Esophagus (tissue), 2 donors: ENCODE measurements around the gene TCAP. TPM values are rescaled to one million over a fixed set of nuclear protein-coding genes. Genes with fewer than 3 reads are reported as not detected.

Experiments
- H3K27ac ChIP-seq, 2 donors: one replicate each; pipeline ENCODE4 v1.5.1; 2013; ENCODE audit warnings: low read depth in 2 of 2, mild to moderate bottlenecking in 2 of 2, inconsistent platforms in 1 of 2, low read length in 1 of 2, moderate library complexity in 1 of 2
- H3K27me3 ChIP-seq, 2 donors: one replicate each; pipeline ENCODE4 v1.6.1; 2013; ENCODE audit warnings: low read length in 2 of 2, control low read depth in 1 of 2, mild to moderate bottlenecking in 1 of 2; ENCODE audit not compliant: insufficient read depth in 2 of 2, control insufficient read depth in 1 of 2
- H3K36me3 ChIP-seq, 2 donors: one replicate each; pipeline ENCODE4 v1.6.1; 2013; ENCODE audit warnings: low read length in 1 of 2; ENCODE audit not compliant: control insufficient read depth in 2 of 2, insufficient read depth in 2 of 2
- H3K4me1 ChIP-seq, 2 donors: one replicate each; pipeline ENCODE4 v1.6.1; 2013; ENCODE audit warnings: low read length in 1 of 2; ENCODE audit not compliant: control insufficient read depth in 2 of 2, insufficient read depth in 2 of 2
- H3K4me3 ChIP-seq, 2 donors: one replicate each; pipeline ENCODE4 v1.5.1; 2013; ENCODE audit warnings: low read length in 2 of 2, mild to moderate bottlenecking in 2 of 2, low read depth in 1 of 2, moderate library complexity in 1 of 2
- H3K9me3 ChIP-seq, 2 donors: one replicate each; pipeline ENCODE4 v1.6.1; 2013; ENCODE audit warnings: mild to moderate bottlenecking in 2 of 2, low read depth in 1 of 2, low read length in 1 of 2, moderate library complexity in 1 of 2; ENCODE audit not compliant: control insufficient read depth in 2 of 2, insufficient read depth in 1 of 2
- WGBS, 2 donors: extraction: QIAGEN DNeasy Blood & Tissue Kit; methylation state at CpG; one replicate each; pipeline ENCODE4 v1.1.7; 2013; 5-methylcytosine and 5-hydroxymethylcytosine counted together
- polyA plus RNA-seq, 2 donors: library from polyadenylated mRNA; stranded (reverse); fragments of 200-250 nt; gene quantifications; one replicate each; pipeline ENCODE4 v1.2.3, GENCODE V29; 2013
- donor health status: healthy with polysubstance abuse.
- donor health status: Bipolar disorder and iron deficiency.

Gene TCAP
- polyA plus RNA-seq = under 1 TPM; 0.78 to 0.88 TPM

GRCh38 chr17:39664581-39665561, at the start of gene TCAP:
Gene TCAP (plus strand): TSS chr17:39665349. CDS start chr17:39665360, 11 bp downstream.
- peaks cover 11 to 37% of the 10 kb centered on the region in 2 donors for H3K4me1 ChIP-seq
- H3K27me3 ChIP-seq = no peaks in the 10 kb centered on the region
- H3K27ac ChIP-seq = no peak within 1 kb of the TSS

GRCh38 chr17:39615434-39615833, 49.7 kb upstream of the TCAP start:
- H3K27me3 ChIP-seq = no peaks in the 10 kb centered on the region
- peaks cover 0 to 2% of the 10 kb centered on the region in 2 donors for H3K9me3 ChIP-seq
- WGBS, 2 donors = 57 to 62% methylated on average over 6 of the region's 6 CpGs
- H3K4me3 ChIP-seq = no peak overlapping the region
- H3K4me1 ChIP-seq = no peaks in the 10 kb centered on the region
- H3K27ac ChIP-seq = no peak overlapping the region
- no peaks in the 10 kb centered on the region for H3K36me3 ChIP-seq

More at GRCh38 chr17:39664581-39665561, at the start of gene TCAP:
- 56 to 59% methylated on average over 15 of the region's 15 CpGs for WGBS, 2 donors
- no peak within 1 kb of the TSS for H3K4me3 ChIP-seq
- peaks cover 3 to 20% of the 10 kb centered on the region in 2 donors for H3K36me3 ChIP-seq
- no peaks in the 10 kb centered on the region for H3K9me3 ChIP-seq

GRCh38 chr17:39617100-39617445, 48.1 kb upstream of the TCAP start:
- no peaks in the 10 kb centered on the region for H3K36me3 ChIP-seq
- H3K4me3 ChIP-seq = no peak overlapping the region
- peaks cover 1% of the 10 kb centered on the region in 2 donors for H3K4me1 ChIP-seq
- H3K27me3 ChIP-seq = no peaks in the 10 kb centered on the region
- WGBS, 2 donors = 81 to 95% methylated on average over 3 of the region's 3 CpGs
- H3K9me3 ChIP-seq = peaks cover 0 to 2% of the 10 kb centered on the region in 2 donors
- no peak overlapping the region for H3K27ac ChIP-seq

- Histone ChIP-seq H3K36me3 (no peaks in the 10 kb centered on the region), H3K27ac (peak overlapping the region in 1 of 2 donors; percentile 12), H3K27me3 (no peaks in the 10 kb centered on the region), H3K9me3 (peaks cover 0 to 2% of the 10 kb centered on the region in 2 donors), H3K4me3 (peak overlapping the region; percentile 36 to 57), H3K4me1 (peaks cover 2 to 5% of the 10 kb centered on the region in 2 donors)
- WGBS, 2 donors = 1 to 2% methylated on average over 55 to 79 of the region's 79 CpGs
Measured at GRCh38 chr17:39617446-39618245, 47.5 kb upstream of the TCAP start.

- Histone ChIP-seq H3K4me3 (peak overlapping the region; percentile 36 to 57), H3K27me3 (no peaks in the 10 kb centered on the region), H3K36me3 (no peaks in the 10 kb centered on the region), H3K27ac (peak overlapping the region in 1 of 2 donors; percentile 12), H3K4me1 (peaks cover 2 to 5% of the 10 kb centered on the region in 2 donors), H3K9me3 (peaks cover 0 to 2% of the 10 kb centered on the region in 2 donors)
- WGBS, 2 donors = 2 to 4% methylated on average over 33 of the region's 33 CpGs
Measured at GRCh38 chr17:39618246-39618913, 46.8 kb upstream of the TCAP start.

GRCh38 chr17:39618956-39619785, 46.0 kb upstream of the TCAP start:
- 60 to 67% methylated on average over 13 of the region's 13 CpGs for WGBS, 2 donors
- peaks cover 2 to 5% of the 10 kb centered on the region in 2 donors for H3K4me1 ChIP-seq
- H3K4me3 ChIP-seq = peak overlapping the region in 1 of 2 donors; percentile 57
- no peaks in the 10 kb centered on the region for H3K36me3 ChIP-seq
- H3K27ac ChIP-seq = no peak overlapping the region
- peaks cover 0 to 2% of the 10 kb centered on the region in 2 donors for H3K9me3 ChIP-seq
- no peaks in the 10 kb centered on the region for H3K27me3 ChIP-seq

- Histone ChIP-seq H3K27ac (no peak overlapping the region), H3K9me3 (peaks cover 0 to 2% of the 10 kb centered on the region in 2 donors), H3K36me3 (no peaks in the 10 kb centered on the region), H3K4me1 (peaks cover 2 to 5% of the 10 kb centered on the region in 2 donors), H3K4me3 (no peak overlapping the region), H3K27me3 (no peaks in the 10 kb centered on the region)
- 65 to 75% methylated on average over 1 of the region's 1 CpG for WGBS, 2 donors
Measured at GRCh38 chr17:39619786-39620101, 45.4 kb upstream of the TCAP start.

GRCh38 chr17:39621523-39622379, 43.4 kb upstream of the TCAP start:
- H3K27me3 ChIP-seq = no peaks in the 10 kb centered on the region
- H3K9me3 ChIP-seq = peaks cover 0 to 2% of the 10 kb centered on the region in 2 donors
- H3K4me1 ChIP-seq = peaks cover 2 to 18% of the 10 kb centered on the region in 2 donors
- H3K4me3 ChIP-seq = no peak overlapping the region
- H3K27ac ChIP-seq = peak overlapping the region in 1 of 2 donors; percentile 26
- no peaks in the 10 kb centered on the region for H3K36me3 ChIP-seq
- 9 to 10% methylated on average over 26 of the region's 26 CpGs for WGBS, 2 donors
